ENCODE results near the gene ATXN3. TPM values are rescaled to one million over a fixed set of nuclear protein-coding genes. Genes with fewer than 3 reads are reported as not detected.

ATXN3 gene
- total and polyA plus RNA-seq, 2 of the 13 experiments (the other 11 are each of a cell fraction or from before 2014, with no cell fraction given) = 14.9 to 17.3 TPM

GRCh38 chr14:92039719-92040430 is 66.5 kb downstream of the ATXN3 start, which contains the start of gene TRIP11 (continued):
- no peak for TF ChIP-seq MNT (IDR thresholded peaks at IDR 0.05)
- TF ChIP-seq DNMT3B (CRISPR knock-in tag; conservative IDR thresholded peaks at IDR 0.05) = 0 out of 2 replicates have a peak, but pooled peaks have one; percentile 52
- TF ChIP-seq CENPX (CRISPR knock-in tag; IDR thresholded peaks at IDR 0.05) = no peak
- TF ChIP-seq MBNL3 (CRISPR knock-in tag; conservative IDR thresholded peaks at IDR 0.05) = no peak
- TF ChIP-seq ZSCAN29 (CRISPR knock-in tag; conservative IDR thresholded peaks at IDR 0.05) = peak; percentile 84; the same call in 1 of the 2 replicates
- TF ChIP-seq POLR2G (IDR thresholded peaks at IDR 0.05; ENCODE audit: low read depth, low read length) = peak; percentile 93
- TF ChIP-seq ZSCAN5A (CRISPR knock-in tag; IDR thresholded peaks at IDR 0.05; ENCODE audit: borderline replicate concordance) = peak; percentile 61; the same call in 1 of the 2 replicates
- 0 out of 2 replicates have a peak, but pooled peaks have one; percentile 23 for TF ChIP-seq ZNF761 (CRISPR knock-in tag; conservative IDR thresholded peaks at IDR 0.05)
- peak; percentile 91 for TF ChIP-seq DR1 (CRISPR knock-in tag; IDR thresholded peaks at IDR 0.05)
- TF ChIP-seq GTF2F1 (IDR thresholded peaks at IDR 0.05; ENCODE audit: low read length) = no peak
- peak; percentile 25; the same call in 1 of the 2 replicates for TF ChIP-seq RARA (CRISPR knock-in tag; IDR thresholded peaks at IDR 0.05)
- TF ChIP-seq BCL3 (CRISPR knock-in tag; IDR thresholded peaks at IDR 0.05) = peak; percentile 73; the same call in 1 of the 2 replicates
- TF ChIP-seq LCORL (IDR thresholded peaks at IDR 0.05) = no peak
- peak; percentile 42; the same call in 1 of the 2 replicates for TF ChIP-seq LCORL (CRISPR knock-in tag; IDR thresholded peaks at IDR 0.05)
- TF ChIP-seq JUNB (CRISPR knock-in tag; IDR thresholded peaks at IDR 0.05; ENCODE audit: borderline replicate concordance) = no peak
- TF ChIP-seq ATF2 (CRISPR knock-in tag; IDR thresholded peaks at IDR 0.05) = peak; percentile 55; the same call in 1 of the 2 replicates
- peak; percentile 70; the same call in 1 of the 2 replicates for TF ChIP-seq NR2C2 (CRISPR knock-in tag; IDR thresholded peaks at IDR 0.05; ENCODE audit: borderline replicate concordance)
- TF ChIP-seq SRY (CRISPR knock-in tag; IDR thresholded peaks at IDR 0.05) = peak; percentile 92
- TF ChIP-seq CREM (IDR thresholded peaks at IDR 0.05) = peak; percentile 70
- TF ChIP-seq CREM (CRISPR knock-in tag; IDR thresholded peaks at IDR 0.05) = no peak
- peak; percentile 78; the same call in 1 of the 2 replicates for TF ChIP-seq ZBTB25 (CRISPR knock-in tag; IDR thresholded peaks at IDR 0.05)
- peak; percentile 92 for TF ChIP-seq KDM5B (CRISPR knock-in tag; IDR thresholded peaks at IDR 0.05; ENCODE audit: borderline replicate concordance)
- TF ChIP-seq IRF2 (CRISPR knock-in tag; IDR thresholded peaks at IDR 0.05) = peak; percentile 92
- TF ChIP-seq KLF13 (CRISPR knock-in tag; IDR thresholded peaks at IDR 0.05) = 0 out of 2 replicates have a peak, but pooled peaks have one; percentile 49
- TF ChIP-seq HNF4A (CRISPR knock-in tag; IDR thresholded peaks at IDR 0.05) = no peak

Data from HepG2 (cell line).